ENCODE measurements around the gene ATXN1. TPM values are rescaled to one million over a fixed set of nuclear protein-coding genes. Genes with fewer than 3 reads are reported as not detected.
A peak's percentile ranks its signal among the peaks of the same experiment; 100 is the strongest.

Gene ATXN1
- polyA plus RNA-seq, 1 of the 3 experiments (the other 2 are of a cell fraction) = 7.9 TPM

DNA sequence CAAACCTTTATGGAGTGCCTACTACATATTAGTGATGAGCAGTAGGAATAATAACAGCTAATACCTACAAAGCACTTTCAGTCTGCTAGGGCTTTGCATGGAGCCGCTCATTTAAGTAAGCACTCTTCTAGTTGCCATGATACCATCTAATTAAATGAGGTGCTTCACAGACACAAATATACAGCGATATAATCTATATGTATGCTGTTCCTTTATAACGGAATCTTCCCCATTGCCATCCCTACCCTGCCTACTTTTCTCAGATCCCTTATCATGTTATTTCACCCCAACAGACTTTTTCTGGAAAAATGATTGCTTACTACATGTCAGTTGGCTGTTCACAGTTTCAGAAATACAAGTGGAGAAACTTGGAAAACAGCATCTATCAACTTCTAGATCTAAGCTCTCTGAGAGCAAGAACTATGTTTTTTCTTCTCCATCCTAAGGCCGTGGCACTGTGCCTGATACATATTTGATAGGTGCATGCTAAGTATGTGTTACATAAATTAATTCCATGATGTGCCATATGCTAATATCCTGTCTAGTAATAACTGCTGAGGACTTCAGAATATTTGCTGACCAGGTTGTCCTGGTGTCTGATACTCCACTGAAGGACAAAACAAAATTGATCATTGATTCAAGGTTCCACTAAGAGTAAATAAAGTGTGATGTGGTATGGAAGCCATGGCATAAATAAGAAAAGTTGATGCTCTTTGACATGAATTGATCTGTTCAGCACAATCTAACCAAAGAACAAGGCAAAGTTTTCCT, 398.3 kb downstream of the ATXN1 start:
- Histone ChIP-seq H3K36me3 (replicated peaks in 1 of 2; ENCODE audit: control insufficient read depth in 1 of 2, insufficient read depth in 2 of 2, low read length in 1 of 2) (peaks cover 0 to 4% of the 10 kb centered on the region in 2 experiments), H3K27me3 (ENCODE audit: insufficient read depth) (no peaks in the 10 kb centered on the region), H3K4me1 (ENCODE audit: control insufficient read depth in 1 of 2, insufficient read depth in 2 of 2, low read depth in 1 of 2, low read length in 1 of 2) (peaks cover 0 to 38% of the 10 kb centered on the region in 2 experiments; a peak in 2 of 4 replicates), H3K79me2 (ENCODE audit: insufficient read depth) (no peaks in the 10 kb centered on the region), H3K4me2 (no peak overlapping the region), H4K20me1 (ENCODE audit: insufficient read depth) (no peaks in the 10 kb centered on the region), H3K4me3 (ENCODE audit: low read depth in 2 of 2, low read length in 1 of 2) (no peak overlapping the region), H2AFZ (ENCODE audit: low read depth) (no peak overlapping the region), H3K9ac (no peak overlapping the region), H3F3A (replicated peaks; ENCODE audit: insufficient read depth) (no peaks in the 10 kb centered on the region), H3K9me3 (no peaks in the 10 kb centered on the region), H3K27ac (ENCODE audit: low read depth in 2 of 2, low read length in 1 of 2) (peak overlapping the region in 1 of 2 experiments; percentile 75; a peak in 2 of 4 replicates), H3K9me2 (no peaks in the 10 kb centered on the region)
- WGBS (ENCODE audit: low lambda C conversion rate) = 71% methylated on average over 4 of the region's 4 CpGs
- CTCF ChIA-PET = interaction anchor here (0.7 to 1.1 kb wide), 3 partner anchors 14 to 28 kb away, joined by 3 to 4 read pairs (median 3); no protein-coding TSS in a partner anchor
- no peak for TF ChIP-seq ELF1 (IDR thresholded peaks at IDR 0.05)
- no peak for TF ChIP-seq TAF1 (IDR thresholded peaks at IDR 0.05; ENCODE audit: borderline replicate concordance, low read depth, low read length)
- TF ChIP-seq EP300 (IDR thresholded peaks at IDR 0.05; ENCODE audit: borderline replicate concordance in 1 of 2, low read depth in 1 of 2, low read length in 1 of 2) = peak in 1 of 2 experiments; percentile 81; a peak in 2 of 4 replicates
- TF ChIP-seq, protein P1, sequence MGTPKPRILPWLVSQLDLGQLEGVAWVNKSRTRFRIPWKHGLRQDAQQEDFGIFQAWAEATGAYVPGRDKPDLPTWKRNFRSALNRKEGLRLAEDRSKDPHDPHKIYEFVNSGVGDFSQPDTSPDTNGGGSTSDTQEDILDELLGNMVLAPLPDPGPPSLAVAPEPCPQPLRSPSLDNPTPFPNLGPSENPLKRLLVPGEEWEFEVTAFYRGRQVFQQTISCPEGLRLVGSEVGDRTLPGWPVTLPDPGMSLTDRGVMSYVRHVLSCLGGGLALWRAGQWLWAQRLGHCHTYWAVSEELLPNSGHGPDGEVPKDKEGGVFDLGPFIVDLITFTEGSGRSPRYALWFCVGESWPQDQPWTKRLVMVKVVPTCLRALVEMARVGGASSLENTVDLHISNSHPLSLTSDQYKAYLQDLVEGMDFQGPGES (IDR thresholded peaks at IDR 0.05; ENCODE audit: low read depth, low read length) = no peak
- TF ChIP-seq GATA2 (CRISPR knock-in tag; IDR thresholded peaks at IDR 0.05) = peak; percentile 81
- peak; percentile 72 for TF ChIP-seq RCOR1 (IDR thresholded peaks at IDR 0.05; ENCODE audit: low read length)
- TF ChIP-seq JUND (IDR thresholded peaks at IDR 0.05) = no peak
- no peak for TF ChIP-seq EZH2phosphoT487 (IDR thresholded peaks at IDR 0.05; ENCODE audit: borderline replicate concordance, low read depth)
- no peak for TF ChIP-seq FOXM1 (IDR thresholded peaks at IDR 0.05; ENCODE audit: low read depth)
- no peak for TF ChIP-seq NFIC (IDR thresholded peaks at IDR 0.05; ENCODE audit: borderline replicate concordance)
- TF ChIP-seq CHD2 (IDR thresholded peaks at IDR 0.05; ENCODE audit: low read length, partially characterized antibody) = peak; percentile 24
- TF ChIP-seq NRF1 (IDR thresholded peaks at IDR 0.05; ENCODE audit: low read depth, low read length) = no peak
- POLR2A ChIA-PET = no interaction called here
- peak; percentile 55 for DNase-seq

DNA sequence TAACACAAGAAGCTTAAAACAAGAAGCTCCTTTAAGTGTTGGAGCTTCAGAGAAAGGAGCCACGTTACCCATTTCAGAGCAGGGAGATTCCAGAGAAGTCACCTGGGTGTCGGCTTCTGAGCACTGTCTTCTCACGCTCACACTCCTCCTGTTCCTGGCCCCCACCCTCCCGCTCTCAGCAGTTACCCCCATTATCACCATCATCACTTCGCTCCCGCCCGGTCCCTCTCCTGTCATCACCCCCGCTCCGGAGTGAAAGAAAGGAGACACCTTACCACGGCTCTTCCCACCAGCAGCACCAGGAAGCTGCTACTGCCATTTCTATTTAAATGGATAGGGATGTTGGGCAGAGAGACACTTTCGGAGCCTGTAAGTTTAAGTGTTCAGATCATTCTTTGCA, 399.0 kb downstream of the ATXN1 start:
- ChIA-PET CTCF (interaction anchor here (0.6 to 1.1 kb wide), 3 partner anchors 13 to 20 kb away, joined by 3 to 4 read pairs (median 4); no protein-coding TSS in a partner anchor), POLR2A (no interaction called here)
- Histone ChIP-seq H3K9ac (no peak overlapping the region), H3K79me2 (ENCODE audit: insufficient read depth) (no peaks in the 10 kb centered on the region), H3K4me1 (ENCODE audit: control insufficient read depth in 1 of 2, insufficient read depth in 2 of 2, low read depth in 1 of 2, low read length in 1 of 2) (peaks cover 0 to 32% of the 10 kb centered on the region in 2 experiments; a peak in 2 of 4 replicates), H4K20me1 (ENCODE audit: insufficient read depth) (no peaks in the 10 kb centered on the region), H3K9me2 (no peaks in the 10 kb centered on the region), H3K4me3 (ENCODE audit: low read depth in 2 of 2, low read length in 1 of 2) (no peak overlapping the region), H3K27ac (ENCODE audit: low read depth in 2 of 2, low read length in 1 of 2) (peak overlapping the region in 1 of 2 experiments; percentile 75; a peak in 2 of 4 replicates), H3K36me3 (replicated peaks in 1 of 2; ENCODE audit: control insufficient read depth in 1 of 2, insufficient read depth in 2 of 2, low read length in 1 of 2) (peaks cover 0 to 4% of the 10 kb centered on the region in 2 experiments), H3K4me2 (no peak overlapping the region), H3K9me3 (no peaks in the 10 kb centered on the region), H3F3A (replicated peaks; ENCODE audit: insufficient read depth) (no peaks in the 10 kb centered on the region), H3K27me3 (ENCODE audit: insufficient read depth) (no peaks in the 10 kb centered on the region), H2AFZ (ENCODE audit: low read depth) (no peak overlapping the region)
- TF ChIP-seq JUND (IDR thresholded peaks at IDR 0.05) = no peak
- WGBS (ENCODE audit: low lambda C conversion rate) = 87% methylated on average over 11 of the region's 11 CpGs
- DNase-seq = no peak

Data from SK-N-SH (cell line).